ENCODE measurements around the gene SLC35E3. TPM values are rescaled to one million over a fixed set of nuclear protein-coding genes. Genes with fewer than 3 reads are reported as not detected.

Gene SLC35E3
- total RNA-seq: 5.5 TPM
- long read RNA-seq, full-length matches to known transcripts: 14 of 17 reads
- long read RNA-seq, partial matches to known transcripts: 0 of 17 reads
- long read RNA-seq, other reads (novel, unspliced or antisense): 3 of 17 reads

DNA sequence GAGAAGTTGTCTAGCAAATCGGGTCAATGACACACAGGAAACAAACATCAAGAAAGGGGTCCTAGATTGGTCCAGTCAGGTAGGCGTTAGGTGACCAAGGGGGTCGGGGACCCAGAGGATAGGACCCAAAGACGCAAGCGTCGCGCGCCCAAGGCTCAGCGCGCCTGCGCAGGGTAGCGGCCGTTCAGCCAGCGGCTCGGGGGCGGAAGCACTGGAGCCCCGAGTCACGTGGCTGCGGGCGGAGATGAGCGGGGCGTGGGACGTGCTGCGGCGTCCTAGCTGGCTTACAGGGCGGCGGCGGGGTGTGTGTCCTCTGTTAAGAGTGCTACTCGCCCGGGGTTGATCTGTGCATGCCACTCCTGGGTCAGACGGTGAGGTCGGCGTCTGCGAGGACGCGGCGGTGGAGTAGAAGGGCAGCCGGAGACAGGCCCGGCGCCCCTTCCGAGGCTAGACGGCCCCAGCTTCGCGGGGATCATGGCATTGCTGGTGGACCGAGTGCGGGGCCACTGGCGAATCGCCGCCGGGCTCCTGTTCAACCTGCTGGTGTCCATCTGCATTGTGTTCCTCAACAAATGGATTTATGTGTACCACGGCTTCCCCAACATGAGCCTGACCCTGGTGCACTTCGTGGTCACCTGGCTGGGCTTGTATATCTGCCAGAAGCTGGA, at the start of gene SLC35E3:
SLC35E3 (plus strand) TSS at position 273 of the 668 bp plus-strand sequence; CDS start at position 475, 202 bp downstream.
- peak; percentile 100 for ATAC-seq
- peak; percentile 97 for DNase-seq
- intact Hi-C loops (cut with micrococcal nuclease): no loop called here

DNA sequence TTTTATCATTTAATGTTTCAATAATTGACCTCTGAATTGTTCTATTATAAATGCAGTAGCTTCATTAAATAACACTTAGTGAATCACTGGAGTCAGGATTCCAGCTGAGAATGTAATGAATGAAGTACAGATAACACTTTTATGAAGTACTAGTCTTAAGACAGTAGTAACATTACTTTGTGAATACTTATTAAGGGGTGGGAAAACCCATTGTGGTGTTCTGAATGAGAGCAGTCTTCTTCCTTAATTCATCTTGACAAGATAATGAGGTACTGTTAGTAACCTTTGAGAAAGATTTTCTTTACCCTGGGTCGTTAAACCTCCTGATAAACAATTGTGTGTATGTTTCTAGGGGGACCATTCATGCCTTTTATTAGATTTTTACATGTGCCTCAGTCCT, 46.5 kb upstream of the SLC35E3 start:
- intact Hi-C loops (cut with micrococcal nuclease): no loop called here
- no peak for DNase-seq
- ATAC-seq: no peak

GRCh38 chr12:68727776-68728175, 18.2 kb upstream of the SLC35E3 start:
- DNase-seq (no peak), ATAC-seq (no peak)
- intact Hi-C loops (cut with micrococcal nuclease): no loop called here

GRCh38 chr12:68733661-68734071, 12.3 kb upstream of the SLC35E3 start:
- intact Hi-C loops (cut with micrococcal nuclease): no loop called here
- DNase-seq (no peak), ATAC-seq (no peak)

DNA sequence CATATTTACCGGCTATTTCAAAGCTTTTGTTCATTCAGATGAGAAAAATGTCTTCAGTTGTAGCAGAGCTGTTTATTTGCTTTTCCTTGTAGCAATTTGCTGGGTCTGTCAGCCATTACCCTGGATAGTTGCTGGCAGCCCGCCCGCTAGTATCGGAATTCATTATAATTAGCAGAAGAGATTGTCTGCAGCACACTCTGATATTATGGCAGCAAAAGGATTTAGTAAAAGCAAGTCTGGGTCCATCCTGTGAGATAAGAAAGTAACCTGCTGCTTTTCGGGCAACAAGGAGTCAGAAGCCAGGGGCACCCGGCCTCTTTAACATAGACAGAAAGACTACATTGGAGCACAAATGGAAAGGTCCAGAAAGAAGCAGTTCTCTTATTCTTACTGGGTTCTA, 6.1 kb upstream of the SLC35E3 start:
- ATAC-seq (no peak), DNase-seq (no peak)
- intact Hi-C loops (cut with micrococcal nuclease): no loop called here

DNA sequence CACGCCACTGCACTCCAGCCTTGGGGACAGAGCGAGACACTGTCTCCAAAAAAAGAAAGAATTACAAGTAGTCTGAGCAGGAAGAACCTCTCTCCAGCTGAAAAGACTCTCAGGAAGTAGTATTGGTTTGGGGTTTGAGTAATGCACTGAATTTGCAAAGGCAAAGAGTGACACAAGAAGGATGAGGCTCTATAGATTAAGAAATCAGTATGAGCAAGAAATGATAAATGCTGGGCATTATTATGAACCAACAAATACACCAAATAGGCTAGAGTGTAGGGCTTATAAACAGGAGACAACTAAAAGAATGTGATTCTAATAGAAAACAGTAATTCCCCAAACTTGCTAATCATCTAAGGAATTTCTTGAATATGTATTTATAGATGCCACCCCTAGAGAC, 2.6 kb upstream of the SLC35E3 start:
- no peak for DNase-seq
- no peak for ATAC-seq
- intact Hi-C loops (cut with micrococcal nuclease): no loop called here

DNA sequence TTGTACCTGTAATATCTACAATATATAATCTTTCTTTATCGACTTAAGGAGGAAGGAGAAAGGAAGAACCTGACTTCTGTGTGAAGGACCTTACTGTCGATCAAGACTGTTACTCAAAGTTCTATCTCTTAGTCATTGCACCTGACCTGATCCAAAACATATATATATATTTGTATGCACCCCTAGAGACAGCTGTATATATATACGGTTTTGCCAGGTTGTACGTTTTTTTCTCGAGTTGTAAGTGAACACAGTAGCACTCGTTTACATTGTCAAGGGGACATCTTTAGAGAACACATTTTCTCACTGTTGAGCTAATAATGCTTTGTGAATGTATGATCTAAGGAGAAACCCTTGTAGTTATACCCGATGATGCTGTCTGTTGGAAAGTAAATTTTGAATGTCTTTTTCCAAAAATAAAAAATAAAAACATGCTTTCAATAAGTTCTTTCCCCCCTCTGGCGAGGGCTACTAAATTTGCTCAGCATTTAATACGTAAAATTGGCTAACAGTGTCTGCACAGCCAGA, 536 bp upstream of the SLC35E3 start:
- intact Hi-C loops (cut with micrococcal nuclease): no loop called here

GRCh38 chr12:68746572-68747180, 700 bp downstream of the SLC35E3 start:
- ATAC-seq (peak; percentile 72), DNase-seq (peak; percentile 58)
- intact Hi-C loops (cut with micrococcal nuclease): no loop called here

More for the DNA sequence above, 536 bp upstream of the SLC35E3 start:
- no peak for ATAC-seq
- no peak for DNase-seq

DNA sequence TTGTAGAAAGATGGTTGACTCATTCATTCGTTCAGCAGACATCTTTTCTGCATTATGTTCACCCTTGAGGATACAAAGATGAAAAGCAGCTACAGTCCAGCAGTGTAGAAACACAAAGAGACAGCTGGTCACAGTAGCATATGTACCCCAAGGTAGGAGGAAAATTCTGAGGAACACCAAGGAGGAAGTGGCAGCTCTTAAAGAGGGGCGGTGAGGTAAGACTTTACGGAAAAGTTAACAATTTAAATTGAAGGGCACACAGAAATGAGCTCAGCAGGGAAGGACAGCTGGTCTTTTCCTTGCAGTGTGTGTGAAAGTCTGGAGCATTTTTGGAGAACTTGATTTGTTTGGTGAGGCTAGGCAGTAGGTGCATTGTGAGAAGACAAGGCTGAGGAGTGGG, 3.5 kb downstream of the SLC35E3 start:
- DNase-seq: no peak
- intact Hi-C loops (cut with micrococcal nuclease): no loop called here
- no peak for ATAC-seq

GRCh38 chr12:68749861-68750260, 3.9 kb downstream of the SLC35E3 start:
- DNase-seq: no peak
- intact Hi-C loops (cut with micrococcal nuclease): no loop called here
- ATAC-seq: no peak

- intact Hi-C loops (cut with micrococcal nuclease): no loop called here
- no peak for ATAC-seq
- no peak for DNase-seq
These were observed 4.5 kb downstream of the SLC35E3 start for GRCh38 chr12:68750506-68750905.

DNA sequence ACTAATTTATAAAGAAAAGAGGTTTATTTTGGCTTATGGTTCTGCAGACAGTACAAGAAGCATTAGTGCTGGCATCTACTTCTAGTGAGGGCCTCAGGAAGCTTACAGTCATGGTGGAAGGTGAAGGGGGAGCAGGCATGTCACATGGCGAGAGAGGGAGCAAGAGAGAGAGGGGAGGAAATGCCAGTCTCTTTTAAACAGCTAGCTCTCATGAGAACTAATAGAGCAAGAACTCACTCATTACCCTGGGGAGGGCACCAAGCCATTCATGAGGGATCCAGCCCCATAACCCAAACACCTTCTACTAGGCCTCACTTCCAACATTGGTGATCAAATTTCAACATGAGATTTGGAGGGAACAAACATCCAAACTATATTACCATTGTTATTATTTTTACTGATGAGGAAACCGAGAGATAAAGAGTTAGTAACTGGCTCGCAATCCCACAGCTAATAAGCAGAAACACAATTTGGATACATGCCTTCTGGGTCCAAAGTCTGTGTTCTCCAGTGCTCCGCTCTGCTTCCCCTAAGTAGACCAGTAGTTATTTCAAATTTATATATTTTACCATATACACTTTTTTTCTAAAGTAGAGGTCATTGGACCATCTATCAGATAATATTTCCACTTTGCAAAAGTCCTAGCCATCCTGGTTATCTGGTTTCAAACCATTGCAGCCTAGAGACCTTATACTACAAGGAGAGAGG, 9.7 kb downstream of the SLC35E3 start:
- ATAC-seq: no peak
- DNase-seq: no peak
- intact Hi-C loops (cut with micrococcal nuclease): no loop called here

GRCh38 chr12:68759852-68760251, 13.9 kb downstream of the SLC35E3 start:
- intact Hi-C loops (cut with micrococcal nuclease): no loop called here
- DNase-seq (no peak), ATAC-seq (no peak)

- intact Hi-C loops (cut with micrococcal nuclease): no loop called here
- ATAC-seq: no peak
- DNase-seq: no peak
These were observed 14.9 kb downstream of the SLC35E3 start for GRCh38 chr12:68760806-68761441.

DNA sequence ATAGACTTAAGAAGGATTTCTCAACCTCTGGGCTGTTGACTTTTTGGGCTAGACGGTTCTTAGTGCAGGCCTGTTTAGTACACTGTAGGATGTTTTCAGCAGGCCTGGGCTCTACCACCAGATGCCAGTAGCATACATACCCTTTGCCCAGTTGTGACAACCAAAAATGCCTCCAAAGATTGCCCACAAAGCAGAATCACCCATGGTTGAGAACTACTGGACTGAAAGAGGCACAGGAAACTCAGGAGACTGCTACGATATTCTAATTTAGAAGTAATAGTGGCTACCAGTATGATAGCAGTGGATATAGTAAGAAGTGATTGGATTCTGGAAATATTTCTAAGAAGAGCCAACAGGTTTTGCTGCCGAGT, 15.5 kb downstream of the SLC35E3 start:
- no peak for DNase-seq
- ATAC-seq: no peak
- intact Hi-C loops (cut with micrococcal nuclease): no loop called here

DNA sequence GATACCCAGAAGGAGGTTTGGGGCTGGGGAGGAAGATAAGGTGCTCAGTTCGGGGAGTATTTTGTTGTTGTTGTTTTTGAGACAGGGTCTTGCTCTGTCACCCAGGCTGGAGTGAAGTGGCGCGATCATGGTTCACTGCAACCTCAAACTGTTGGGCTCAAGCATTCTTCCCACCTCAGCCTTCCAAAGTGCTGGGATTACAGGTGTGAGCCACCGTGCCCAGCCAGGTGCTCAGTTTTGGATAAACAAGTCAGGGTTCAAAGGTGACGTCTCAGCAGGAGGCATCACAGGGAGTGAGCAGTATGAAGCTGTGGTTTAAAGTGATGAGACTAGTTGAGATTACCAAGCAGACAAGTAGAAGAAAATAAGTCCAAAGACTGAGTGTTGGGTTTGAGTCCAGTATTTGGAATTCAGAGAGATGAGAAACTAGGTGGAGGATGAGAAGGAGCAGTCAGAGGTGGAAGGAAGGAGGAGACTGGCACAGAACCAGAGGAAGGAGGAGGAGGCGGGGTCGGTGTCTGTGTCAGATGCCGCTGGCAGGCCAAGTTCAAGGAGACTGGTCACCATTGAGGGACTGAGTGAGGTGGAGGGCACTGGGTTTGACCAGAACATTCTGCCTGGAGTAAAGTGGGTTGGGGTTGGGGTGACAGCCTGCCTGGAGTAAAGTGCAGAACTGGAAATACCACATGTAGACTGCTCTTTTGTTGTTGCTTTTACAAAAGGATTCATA, 16.1 kb downstream of the SLC35E3 start:
- intact Hi-C loops (cut with micrococcal nuclease): no loop called here
- ATAC-seq (no peak), DNase-seq (no peak)

DNA sequence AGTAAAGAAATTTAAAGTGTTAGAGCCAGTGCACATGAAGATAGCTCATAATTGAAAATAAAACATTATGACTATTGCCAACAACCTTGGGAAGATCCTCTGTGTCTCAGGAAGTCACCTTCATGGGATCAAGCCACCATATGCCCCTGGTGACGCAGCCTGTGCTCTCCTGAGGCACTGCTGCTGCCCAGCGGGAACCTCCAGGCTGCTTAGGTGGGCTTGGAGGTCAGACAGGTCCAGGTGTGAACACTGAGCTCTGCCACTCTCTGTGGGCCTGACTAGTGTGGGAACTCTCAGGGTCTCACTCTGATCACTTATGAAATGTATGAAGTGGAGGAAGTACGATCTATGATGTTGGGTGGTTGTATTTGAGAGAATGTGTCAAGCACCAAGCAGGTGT, 16.7 kb downstream of the SLC35E3 start:
- intact Hi-C loops (cut with micrococcal nuclease): no loop called here
- no peak for ATAC-seq

DNA sequence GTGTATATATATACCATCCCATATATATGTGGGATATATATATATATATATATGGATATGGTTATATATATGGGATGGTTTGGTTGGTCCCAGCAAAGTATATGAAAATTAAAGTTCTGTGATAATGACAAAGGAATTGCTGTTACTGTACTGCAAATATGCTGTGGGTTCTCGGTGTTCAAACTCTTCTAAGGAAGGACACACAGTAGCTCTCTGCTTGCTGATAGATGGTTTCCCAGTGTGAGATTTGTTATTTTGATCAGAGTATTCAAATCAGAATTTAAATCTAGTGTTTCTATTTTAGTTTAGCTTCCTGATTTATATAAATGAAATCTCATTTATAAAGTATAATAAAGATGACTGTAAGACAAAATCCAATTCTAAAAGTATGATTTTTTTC, 19.7 kb downstream of the SLC35E3 start:
- ATAC-seq (no peak), DNase-seq (no peak)
- intact Hi-C loops (cut with micrococcal nuclease): no loop called here

More for the DNA sequence above, 16.7 kb downstream of the SLC35E3 start:
- DNase-seq: no peak

GRCh38 chr12:68766646-68767045, 20.7 kb downstream of the SLC35E3 start:
- ATAC-seq (no peak), DNase-seq (no peak)
- intact Hi-C loops (cut with micrococcal nuclease): no loop called here

Data from left ventricle myocardium superior (tissue), 1 donor.